HepG2 (cell line): ENCODE data around the gene PRKAG1. TPM values are rescaled to one million over a fixed set of nuclear protein-coding genes. Genes with fewer than 3 reads are reported as not detected.

Experiments used
- ATAC-seq: fragments of 200-7000 bp; cut with Tn5 transposase; 3 replicates; pipeline ENCODE4 v1.9.1; 2020; ENCODE audit warnings: mild to moderate bottlenecking, moderate library complexity
- BruUV-seq: library from RNA; stranded (reverse); fragments of 400-500 nt; replicated peaks from 2 replicates; lab custom pipeline; 2021; lab: Mats Ljungman, UMichigan
- CTCF ChIA-PET: fragments of 300-600 bp; formaldehyde crosslinking; extraction: SDS; loops from one replicate; lab custom pipeline; 2021; ENCODE audit warnings: low total read pairs, inconsistent platforms, low intra/inter-chr PET ratio; lab: Yijun Ruan, JAX
- POLR2A ChIA-PET: fragments of 350-600 bp; sonication (Branson Sonifier 250); formaldehyde crosslinking; loops from one replicate; lab custom pipeline; 2020; ENCODE audit warnings: antibody characterized with exemption, inconsistent platforms; lab: Yijun Ruan, JAX
- DNase-seq: peaks from one replicate; pipeline ENCODE4 v3.0.0-alpha.2; 2015; ENCODE audit warnings: low spot score
- FAIRE-seq: peaks from 3 replicates; lab custom pipeline; 2011; peaks lifted over from hg19 to GRCh38; lab: Jason Lieb, UNC
- H2AFZ ChIP-seq: one replicate; pipeline ENCODE4 v1.6.1; 2011; ENCODE audit warnings: low read length, inconsistent platforms
- H3K27ac ChIP-seq: fragments of 300-600 bp; 3 replicates; pipeline ENCODE4 v1.8.0; 2011; ENCODE audit warnings: mixed run types, mild to moderate bottlenecking, mixed read lengths, low read length, inconsistent platforms; ENCODE audit not compliant: insufficient read depth; ENCODE audit errors: extremely low read length
- H3K27me3 ChIP-seq, 2 experiments: fragments of 200-600 bp in 1 of 2; 2 replicates in 1 of 2; 3 replicates in 1 of 2; pipeline versions ENCODE4 v1.6.0 to v1.8.0; 2011; ENCODE audit warnings: low read length in 2 of 2, mild to moderate bottlenecking in 2 of 2, moderate library complexity in 2 of 2, inconsistent platforms in 1 of 2; ENCODE audit not compliant: insufficient read depth in 2 of 2, control insufficient read depth in 1 of 2
- H3K36me3 ChIP-seq, 2 experiments: fragments of 200-600 bp in 1 of 2; replicated peaks in 1 of 2; 2 replicates in 1 of 2; 3 replicates in 1 of 2; pipeline versions ENCODE4 v1.5.1 to v1.8.0; 2011; ENCODE audit warnings: low read length in 2 of 2, inconsistent platforms in 1 of 2; ENCODE audit not compliant: insufficient read depth in 2 of 2, control insufficient read depth in 1 of 2
- H3K4me1 ChIP-seq: 2 replicates; pipeline ENCODE4 v1.5.1; 2012; ENCODE audit warnings: low read length, inconsistent platforms; ENCODE audit not compliant: insufficient read depth
- H3K4me2 ChIP-seq: 2 replicates; pipeline ENCODE4 v1.6.0; 2011; ENCODE audit warnings: low read depth, low read length, inconsistent platforms
- H3K4me3 ChIP-seq, 3 experiments: fragments of 200-600 bp in 1 of 3; sonication (generic), shearing (Covaris generic) in 1 of 3; replicated peaks in 1 of 3; 2 replicates each; pipeline ENCODE4 v1.5.1; 2011 to 2016; ENCODE audit warnings: low read length in 3 of 3, inconsistent platforms in 2 of 3, low read depth in 2 of 3, mild to moderate bottlenecking in 2 of 3, control low read depth in 1 of 3, mixed read lengths in 1 of 3; ENCODE audit not compliant: insufficient read depth in 1 of 3
- H3K79me2 ChIP-seq: one replicate; pipeline ENCODE4 v1.6.1; 2011; ENCODE audit warnings: low read length, inconsistent platforms; ENCODE audit not compliant: insufficient read depth
- H3K9ac ChIP-seq: 2 replicates; pipeline ENCODE4 v1.6.0; 2011; ENCODE audit warnings: mild to moderate bottlenecking, low read depth, low read length, inconsistent platforms; ENCODE audit not compliant: insufficient read depth
- H3K9me3 ChIP-seq: 2 replicates; pipeline ENCODE4 v1.5.1; 2012; ENCODE audit warnings: mild to moderate bottlenecking, low read length
- H4K20me1 ChIP-seq: 2 replicates; pipeline ENCODE4 v1.6.0; 2011; ENCODE audit warnings: inconsistent platforms, mild to moderate bottlenecking, low read length, moderate library complexity; ENCODE audit not compliant: insufficient read depth
- AGO2 ChIP-seq: fragments of 200-400 bp; formaldehyde crosslinking; optimal IDR thresholded peaks from 2 replicates; pipeline ENCODE3; 2017; ENCODE audit warnings: mild to moderate bottlenecking, low read depth, low read length, moderate library complexity
- FOXJ3 ChIP-seq: sonication (generic); formaldehyde crosslinking; IDR thresholded peaks from 2 replicates; pipeline ENCODE4 v1.4.0; 2020; ENCODE audit warnings: missing genetic modification reagents, mild to moderate bottlenecking, borderline replicate concordance
- POLR2AphosphoS5 ChIP-seq: IDR thresholded peaks from 2 replicates; pipeline ENCODE4 v1.6.1; 2012; ENCODE audit warnings: low read depth, low read length
- ZFP36 ChIP-seq: fragments of 150-350 bp; IDR thresholded peaks from 2 replicates; pipeline ENCODE4 v1.6.1; 2018; ENCODE audit warnings: borderline replicate concordance, low read length, low read depth; ENCODE audit not compliant: partially characterized antibody
- ZNF629 ChIP-seq: sonication (generic); formaldehyde crosslinking; conservative IDR thresholded peaks from 2 replicates; pipeline ENCODE4 v1.5.0; 2020; ENCODE audit warnings: missing genetic modification reagents
- WGBS: methylation state at CpG from one replicate; pipeline ENCODE4 v1.1.6; 2017; ENCODE audit warnings: low lambda C conversion rate; 5-methylcytosine and 5-hydroxymethylcytosine counted together
- in situ Hi-C: cut with HindIII; loops from 2 replicates; pipeline ENCODE4 v1.10.0; 2017; ENCODE audit warnings: low pct_unique_long_range_greater_than_20kb; ENCODE audit not compliant: extremely low pct_ligation_motif_present
- intact Hi-C: fragments of 100-400 bp; cut with micrococcal nuclease; formaldehyde crosslinking; loops from one replicate; pipeline ENCODE4 v1.10.0; 2022; ENCODE audit not compliant: unreplicated experiment
- polyA plus RNA-seq, 8 experiments: library from polyadenylated mRNA; depleted of rRNA in 3 of 8; stranded (reverse) in 7 of 8; unstranded in 1 of 8; fragments of >200 nt; fragmentation: Illumina TruSeq in 4 of 8; extraction: Trizol in 4 of 8; gene quantifications; 2 replicates each; pipeline versions ENCODE4 v1.2.1 to v1.2.3, GENCODE V29; 2011 to 2016; ENCODE audit warnings: low read depth in 4 of 8, missing spikeins in 1 of 8, mixed read lengths in 1 of 8; ENCODE audit not compliant: insufficient read depth in 1 of 8
- total RNA-seq, 5 experiments: library from RNA; depleted of rRNA; stranded (reverse); fragments of >200 nt; fragmentation: Illumina TruSeq; extraction: Trizol; gene quantifications; 2 replicates each; pipeline ENCODE4 v1.2.3, GENCODE V29; 2016; ENCODE audit warnings: low read depth in 1 of 5

PRKAG1 gene
- total and polyA plus RNA-seq, 2 of the 13 experiments (the other 11 are each of a cell fraction or from before 2014, with no cell fraction given) = 26.1 to 32.8 TPM

DNA sequence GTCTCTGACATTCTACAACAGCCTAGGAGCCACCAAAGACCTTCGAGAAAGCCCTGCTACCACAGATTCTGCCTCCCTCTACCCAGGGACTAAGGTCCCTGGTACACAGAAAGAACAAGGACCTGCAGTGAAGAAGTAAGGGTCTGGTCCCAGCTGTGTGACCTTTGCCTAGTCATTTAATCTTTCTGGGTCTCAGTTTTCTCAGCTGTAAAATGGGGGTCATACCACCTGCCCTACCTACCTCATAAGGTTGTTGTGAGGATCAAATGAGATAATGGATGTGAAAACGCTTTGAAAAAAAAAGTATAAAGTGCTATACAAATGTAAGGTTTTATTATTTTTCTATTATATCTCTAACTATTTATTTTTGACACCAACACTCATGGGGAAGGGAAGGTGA, 5.2 kb upstream of the PRKAG1 start:
- intact Hi-C loops (no loop called here), in situ Hi-C loops (no loop called here)
- H3K27ac ChIP-seq = no peak overlapping the region
- peaks cover 7% of the 10 kb centered on the region for H3K4me1 ChIP-seq
- no peaks in the 10 kb centered on the region for H4K20me1 ChIP-seq
- H3K9ac ChIP-seq = no peak overlapping the region
- FAIRE-seq (no peak), DNase-seq (no peak), ATAC-seq (no peak)
- no peak overlapping the region for H3K4me2 ChIP-seq
- no TSS peak for BruUV-seq
- H3K79me2 ChIP-seq = no peaks in the 10 kb centered on the region
- H2AFZ ChIP-seq = no peak overlapping the region
- no peak overlapping the region for H3K4me3 ChIP-seq
- H3K9me3 ChIP-seq = no peaks in the 10 kb centered on the region
- peak; percentile 76 for TF ChIP-seq ZNF629 (CRISPR knock-in tag)
- no peak for TF ChIP-seq FOXJ3
- 91% methylated on average over 2 of the region's 2 CpGs for WGBS
- H3K36me3 ChIP-seq = peaks cover 37 to 62% of the 10 kb centered on the region in 2 experiments
- ChIA-PET POLR2A (interaction anchor here (1.4 kb wide), 1 partner anchor 14 kb away, joined by 3 read pairs; no protein-coding TSS in a partner anchor), CTCF (no interaction called here)
- no peaks in the 10 kb centered on the region for H3K27me3 ChIP-seq

GRCh38 chr12:49022558-49023178, 4.1 kb upstream of the PRKAG1 start:
- CTCF ChIA-PET = no interaction called here
- Histone ChIP-seq H3K4me1 (peaks cover 10% of the 10 kb centered on the region), H3K79me2 (peaks cover 5% of the 10 kb centered on the region), H3K9ac (no peak overlapping the region), H3K36me3 (peaks cover 26 to 50% of the 10 kb centered on the region in 2 experiments), H3K27ac (no peak overlapping the region), H3K9me3 (no peaks in the 10 kb centered on the region), H2AFZ (no peak overlapping the region), H4K20me1 (no peaks in the 10 kb centered on the region), H3K4me3 (no peak overlapping the region), H3K4me2 (no peak overlapping the region), H3K27me3 (no peaks in the 10 kb centered on the region)
- POLR2A ChIA-PET = interaction anchor here (1.1 kb wide), 1 partner anchor 26 kb away, joined by 3 read pairs; no protein-coding TSS in a partner anchor
- DNase-seq = no peak
- WGBS = 96% methylated on average over 15 of the region's 15 CpGs
- intact Hi-C loops = no loop called here
- no peak for FAIRE-seq
- BruUV-seq = no TSS peak
- in situ Hi-C loops = no loop called here
- ATAC-seq = no peak
- no peak for TF ChIP-seq ZFP36
- peak; percentile 32 for TF ChIP-seq AGO2
- TF ChIP-seq POLR2AphosphoS5 = no peak
